Fibroblast of the aortic adventitia (primary cell): Measurements from ENCODE around the gene ECM2. TPM values are rescaled to one million over a fixed set of nuclear protein-coding genes. Genes with fewer than 3 reads are reported as not detected.
A peak's percentile ranks its signal among the peaks of the same experiment; 100 is the strongest.

Experiments used
- DNase-seq: peaks from one replicate; pipeline ENCODE4 v3.0.0-alpha.2; 2010; ENCODE audit warnings: low read depth
- H3K4me3 ChIP-seq: 2 replicates; pipeline ENCODE4 v1.5.1; 2011; ENCODE audit warnings: low read depth, mild to moderate bottlenecking, control low read depth, low read length, moderate library complexity
- total RNA-seq: library from RNA; depleted of rRNA; stranded (reverse); fragments of >200 nt; gene quantifications from 2 replicates; pipeline ENCODE4 v1.2.3, GENCODE V29; 2012; ENCODE audit warnings: low replicate concordance
- TF ChIP-seq, protein P1 (sequence below): IDR thresholded peaks from 2 replicates; pipeline ENCODE4 v1.5.1; 2011; ENCODE audit warnings: mild to moderate bottlenecking, low read length, control low read depth, inconsistent platforms; ENCODE audit not compliant: insufficient read depth

ECM2 gene
- total RNA-seq, 1 donor = 23.3 TPM

DNA sequence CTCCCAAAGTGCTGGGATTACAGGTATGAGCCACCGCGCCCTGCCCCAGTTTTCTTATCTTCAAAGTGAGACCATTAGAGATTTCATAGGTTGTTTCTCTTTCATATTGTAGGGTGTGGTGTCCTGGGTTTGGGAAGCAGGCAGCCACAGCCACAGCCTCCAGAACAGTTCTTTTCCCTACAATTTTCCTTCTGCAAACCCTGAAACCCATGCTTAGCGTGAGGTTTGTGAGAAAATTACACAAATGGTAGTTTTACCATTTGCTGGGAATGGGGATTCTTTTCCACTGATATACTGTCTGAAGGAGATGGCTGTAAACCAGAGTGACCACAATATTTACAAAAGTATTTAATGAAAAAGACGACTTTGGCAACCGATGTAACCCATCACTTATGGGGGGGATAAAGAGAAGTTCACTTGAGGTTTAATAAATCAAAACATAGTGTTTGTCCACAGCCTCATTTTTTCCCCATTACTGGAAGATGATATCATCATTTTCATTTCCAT, 26.7 kb upstream of the ECM2 start:
- TF ChIP-seq, protein P1, sequence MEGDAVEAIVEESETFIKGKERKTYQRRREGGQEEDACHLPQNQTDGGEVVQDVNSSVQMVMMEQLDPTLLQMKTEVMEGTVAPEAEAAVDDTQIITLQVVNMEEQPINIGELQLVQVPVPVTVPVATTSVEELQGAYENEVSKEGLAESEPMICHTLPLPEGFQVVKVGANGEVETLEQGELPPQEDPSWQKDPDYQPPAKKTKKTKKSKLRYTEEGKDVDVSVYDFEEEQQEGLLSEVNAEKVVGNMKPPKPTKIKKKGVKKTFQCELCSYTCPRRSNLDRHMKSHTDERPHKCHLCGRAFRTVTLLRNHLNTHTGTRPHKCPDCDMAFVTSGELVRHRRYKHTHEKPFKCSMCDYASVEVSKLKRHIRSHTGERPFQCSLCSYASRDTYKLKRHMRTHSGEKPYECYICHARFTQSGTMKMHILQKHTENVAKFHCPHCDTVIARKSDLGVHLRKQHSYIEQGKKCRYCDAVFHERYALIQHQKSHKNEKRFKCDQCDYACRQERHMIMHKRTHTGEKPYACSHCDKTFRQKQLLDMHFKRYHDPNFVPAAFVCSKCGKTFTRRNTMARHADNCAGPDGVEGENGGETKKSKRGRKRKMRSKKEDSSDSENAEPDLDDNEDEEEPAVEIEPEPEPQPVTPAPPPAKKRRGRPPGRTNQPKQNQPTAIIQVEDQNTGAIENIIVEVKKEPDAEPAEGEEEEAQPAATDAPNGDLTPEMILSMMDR = no peak
- DNase-seq = peak; percentile 45
- no peak overlapping the region for H3K4me3 ChIP-seq

DNA sequence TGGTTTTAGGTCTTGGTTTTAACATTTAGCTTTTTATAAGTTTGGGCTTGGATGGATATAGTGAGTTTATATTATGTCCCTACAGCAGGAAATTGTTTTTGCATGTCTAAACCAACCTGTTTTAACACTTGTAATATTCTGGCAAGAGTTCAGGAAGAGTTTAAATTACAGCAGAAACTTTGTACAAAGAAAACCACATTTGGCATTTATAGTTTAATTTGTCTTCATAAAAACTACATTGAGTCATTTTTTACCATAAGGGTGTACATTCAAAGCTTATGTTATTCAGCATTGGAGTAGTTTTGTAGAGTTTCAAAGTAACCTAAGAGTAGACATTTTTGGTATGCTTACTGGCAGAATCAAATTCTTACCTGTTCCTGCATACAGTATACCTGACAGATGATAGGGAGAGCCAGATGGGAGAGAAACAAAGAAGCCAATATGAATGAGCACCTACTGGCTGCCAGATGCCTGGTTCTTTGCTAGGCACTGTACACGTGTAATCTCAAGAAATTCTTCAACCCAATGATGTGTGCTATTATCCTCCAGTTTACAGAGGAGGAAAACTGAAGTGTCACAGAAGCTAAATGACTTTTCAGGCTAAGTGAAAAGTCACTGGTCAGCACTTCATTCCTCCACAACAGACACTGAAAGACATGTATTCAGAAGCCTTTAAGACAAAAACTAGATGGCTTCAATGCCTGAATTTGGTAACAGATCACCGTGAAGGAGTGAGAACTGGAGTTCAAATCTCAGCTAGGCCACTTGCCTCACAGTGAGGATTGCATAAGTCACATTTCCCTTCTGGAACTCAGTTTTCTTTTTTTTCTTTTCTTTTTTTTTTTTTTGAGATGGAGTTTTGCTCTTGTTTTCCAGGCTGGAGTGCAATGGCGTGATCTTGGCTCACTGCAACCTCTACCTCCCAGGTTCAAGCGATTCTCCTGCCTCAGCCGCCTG, 25.9 kb upstream of the ECM2 start:
- TF ChIP-seq, protein P1 = no peak
- peak; percentile 39 for DNase-seq
- no peak overlapping the region for H3K4me3 ChIP-seq

DNA sequence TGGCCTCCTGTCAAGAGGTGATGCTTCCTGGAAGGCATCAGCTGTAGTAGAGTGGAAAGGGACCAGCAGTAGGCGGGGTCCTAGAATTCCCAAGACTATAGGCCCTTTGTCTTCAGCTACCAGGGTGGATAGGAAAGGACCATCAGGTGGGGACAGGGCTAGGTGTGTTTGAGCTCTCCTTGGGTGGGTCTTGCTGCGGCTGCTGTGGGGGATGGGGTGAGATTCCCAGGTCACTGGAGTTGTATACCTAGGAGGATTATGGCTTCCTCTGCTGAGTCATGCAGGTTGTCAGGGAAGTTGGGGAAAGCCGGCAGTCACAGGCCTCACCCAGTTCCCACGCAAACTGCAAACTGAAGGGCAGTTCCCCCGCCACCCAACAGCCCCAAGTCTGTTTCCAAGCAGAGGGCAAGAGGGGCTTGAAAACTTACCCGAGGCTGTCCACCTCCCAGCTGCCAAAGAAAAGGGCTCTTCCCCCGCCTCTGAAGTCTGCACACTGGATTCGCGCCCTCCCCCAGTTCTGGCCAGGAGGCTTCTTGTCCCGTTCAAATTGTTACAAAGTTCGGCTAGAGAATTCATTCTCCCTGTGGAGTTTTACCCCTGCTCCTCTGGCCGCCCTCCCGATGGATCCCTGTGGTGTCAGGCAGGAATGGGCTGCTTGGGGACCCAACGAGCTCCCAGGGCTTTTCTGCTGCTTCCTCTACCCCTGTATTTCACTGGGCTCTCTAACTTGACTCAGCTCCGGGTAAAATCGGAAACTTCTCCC, 23.0 kb upstream of the ECM2 start:
- TF ChIP-seq, protein P1 = no peak
- DNase-seq = no peak
- no peak overlapping the region for H3K4me3 ChIP-seq

DNA sequence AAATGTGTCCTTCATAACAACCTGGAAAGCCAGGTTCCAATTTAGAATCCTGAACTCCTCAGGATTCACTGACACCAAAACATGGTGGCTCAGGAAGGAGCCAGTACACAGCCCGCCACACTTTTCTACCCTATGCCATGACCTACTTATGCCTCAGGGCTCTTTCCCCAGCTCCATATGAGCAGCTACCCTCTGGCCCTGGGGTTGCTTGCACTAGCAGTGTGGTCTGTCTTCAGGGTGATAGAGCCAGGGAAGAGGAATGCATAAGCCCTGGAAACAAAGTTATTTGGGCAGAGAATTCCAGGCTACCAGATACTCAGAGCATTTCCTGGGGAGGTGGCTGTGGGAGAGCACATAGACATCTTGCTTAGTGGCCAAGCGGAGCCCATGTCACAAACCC, 15.0 kb upstream of the ECM2 start:
- no peak overlapping the region for H3K4me3 ChIP-seq
- TF ChIP-seq, protein P1 = no peak
- DNase-seq = no peak

DNA sequence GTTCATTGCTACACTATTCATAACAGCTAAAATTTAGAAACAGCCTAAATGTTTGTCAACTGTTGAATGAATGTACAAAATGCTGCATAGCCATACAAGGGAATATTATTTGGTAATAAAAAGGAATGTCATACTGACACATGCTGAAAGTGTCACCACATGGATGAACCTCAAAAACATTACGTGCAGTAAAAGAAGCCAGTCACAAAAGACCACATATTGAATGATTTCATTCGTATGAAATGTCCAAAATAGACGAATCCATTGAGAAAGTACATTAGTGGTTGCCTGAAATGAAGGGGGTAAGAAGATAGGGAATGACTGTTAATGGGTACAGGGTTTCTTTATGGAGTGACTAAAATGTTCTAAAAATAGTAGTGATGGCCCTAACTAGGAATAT, 11.6 kb upstream of the ECM2 start:
- H3K4me3 ChIP-seq = no peak overlapping the region
- DNase-seq = no peak
- TF ChIP-seq, protein P1 = no peak

DNA sequence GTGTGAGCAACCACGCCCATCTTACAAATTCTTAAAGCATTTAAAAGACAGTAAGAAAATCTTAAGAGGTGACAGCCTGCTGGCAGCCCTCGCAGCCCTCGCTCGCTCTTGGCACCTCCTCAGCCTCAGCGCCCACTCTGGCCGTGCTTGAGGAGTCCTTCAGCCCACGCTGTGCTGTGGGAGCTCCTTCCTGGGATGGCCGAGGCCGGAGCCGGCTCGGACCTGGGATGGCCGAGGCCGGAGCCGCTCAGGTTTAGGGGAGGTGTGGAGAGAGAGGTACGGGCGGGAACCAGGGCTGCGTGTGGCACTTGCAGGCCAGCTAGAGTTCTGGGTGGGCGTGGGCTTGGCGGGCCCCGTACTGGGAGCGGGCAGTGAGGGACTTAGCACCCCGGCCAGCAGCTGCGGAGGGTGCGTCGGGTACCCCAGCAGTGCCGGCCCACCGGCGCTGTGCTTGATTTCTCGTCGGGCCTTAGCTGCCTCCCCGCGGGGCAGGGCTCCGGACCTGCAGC, 9.3 kb upstream of the ECM2 start:
- DNase-seq = no peak
- TF ChIP-seq, protein P1 = no peak

More for the DNA sequence above, 9.3 kb upstream of the ECM2 start:
- no peak overlapping the region for H3K4me3 ChIP-seq
